Adrenal gland (tissue), 5 donors: Measurements from ENCODE around the gene APLP1.

Source experiments
- POLR2A ChIP-seq, 2 donors: fragments of 450-650 bp; IDR thresholded peaks; one replicate each; pipeline ENCODE4 v1.6.1; 2017; ENCODE audit warnings: antibody characterized with exemption in 2 of 2, mild to moderate bottlenecking in 2 of 2, moderate library complexity in 1 of 2
- TF ChIP-seq, protein P1 (sequence below), 6 experiments: fragments of 450-650 bp in 4 of 6; fragments of 200-600 bp in 2 of 6; sonication (generic) in 1 of 6; IDR thresholded peaks; 1 replicate in 5 of 6; 2 replicates in 1 of 6; pipeline versions ENCODE4 v1.5.1 to v1.8.0; 2016 to 2021; ENCODE audit warnings: antibody characterized with exemption in 6 of 6, mild to moderate bottlenecking in 2 of 6, moderate library complexity in 1 of 6
- donor health status: DM: no; HTN: no; CAD: no.

DNA sequence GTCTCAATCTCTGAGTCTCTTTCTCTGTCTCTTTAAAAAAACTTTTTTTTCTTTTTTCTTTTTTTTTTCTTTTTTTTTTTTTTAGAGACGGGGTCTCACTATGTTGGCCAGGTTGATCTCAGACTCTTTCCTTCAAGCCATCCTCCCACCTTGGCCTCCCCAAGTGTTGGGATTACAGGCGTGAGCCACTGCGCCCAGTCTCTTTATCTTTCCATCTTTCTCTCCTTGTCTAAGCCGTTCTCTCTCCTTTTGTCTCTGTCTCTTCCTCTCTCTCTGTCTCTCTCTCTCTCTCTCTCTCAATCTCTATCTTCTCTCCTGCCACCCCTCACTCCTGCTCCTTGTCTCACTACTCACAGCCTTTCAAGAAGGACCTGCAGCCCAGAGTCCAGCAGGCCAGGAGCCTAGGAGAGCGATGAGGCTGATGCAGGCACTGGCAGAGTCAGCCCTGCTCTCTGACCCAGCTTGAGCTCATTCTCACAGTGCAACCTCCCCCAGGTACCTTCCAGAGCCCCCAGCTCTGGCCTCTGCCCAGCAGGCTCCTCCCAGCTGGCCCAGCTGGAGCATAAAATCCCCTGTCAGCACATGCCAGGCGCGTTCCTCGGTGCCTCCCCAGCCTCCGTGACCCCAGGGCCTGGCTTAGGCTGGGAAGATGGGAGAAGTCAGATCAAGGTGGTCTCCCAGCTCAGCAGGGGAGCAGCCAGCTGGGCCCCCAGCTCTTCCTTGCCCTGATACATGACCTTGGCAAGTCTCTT lies 16.2 kb upstream of the APLP1 start, which contains the start of gene NPHS1:
- TF ChIP-seq, protein P1, sequence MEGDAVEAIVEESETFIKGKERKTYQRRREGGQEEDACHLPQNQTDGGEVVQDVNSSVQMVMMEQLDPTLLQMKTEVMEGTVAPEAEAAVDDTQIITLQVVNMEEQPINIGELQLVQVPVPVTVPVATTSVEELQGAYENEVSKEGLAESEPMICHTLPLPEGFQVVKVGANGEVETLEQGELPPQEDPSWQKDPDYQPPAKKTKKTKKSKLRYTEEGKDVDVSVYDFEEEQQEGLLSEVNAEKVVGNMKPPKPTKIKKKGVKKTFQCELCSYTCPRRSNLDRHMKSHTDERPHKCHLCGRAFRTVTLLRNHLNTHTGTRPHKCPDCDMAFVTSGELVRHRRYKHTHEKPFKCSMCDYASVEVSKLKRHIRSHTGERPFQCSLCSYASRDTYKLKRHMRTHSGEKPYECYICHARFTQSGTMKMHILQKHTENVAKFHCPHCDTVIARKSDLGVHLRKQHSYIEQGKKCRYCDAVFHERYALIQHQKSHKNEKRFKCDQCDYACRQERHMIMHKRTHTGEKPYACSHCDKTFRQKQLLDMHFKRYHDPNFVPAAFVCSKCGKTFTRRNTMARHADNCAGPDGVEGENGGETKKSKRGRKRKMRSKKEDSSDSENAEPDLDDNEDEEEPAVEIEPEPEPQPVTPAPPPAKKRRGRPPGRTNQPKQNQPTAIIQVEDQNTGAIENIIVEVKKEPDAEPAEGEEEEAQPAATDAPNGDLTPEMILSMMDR (IDR thresholded peaks at IDR 0.05), result no peak
- no peak for TF ChIP-seq POLR2A (IDR thresholded peaks at IDR 0.05)
